Left forelimb (tissue), 1 donor: ENCODE results near the gene AMER3.
"Not testable (repeated sequence)": the region's sequence is repeated elsewhere in the genome, so short reads cannot be mapped to it uniquely, and the experiment has no call there.

Experiments
- DNase-seq: peaks from one replicate; pipeline ENCODE4 v3.0.0-alpha.2; 2018; ENCODE audit warnings: low spot score

The AMER3 gene, protein sequence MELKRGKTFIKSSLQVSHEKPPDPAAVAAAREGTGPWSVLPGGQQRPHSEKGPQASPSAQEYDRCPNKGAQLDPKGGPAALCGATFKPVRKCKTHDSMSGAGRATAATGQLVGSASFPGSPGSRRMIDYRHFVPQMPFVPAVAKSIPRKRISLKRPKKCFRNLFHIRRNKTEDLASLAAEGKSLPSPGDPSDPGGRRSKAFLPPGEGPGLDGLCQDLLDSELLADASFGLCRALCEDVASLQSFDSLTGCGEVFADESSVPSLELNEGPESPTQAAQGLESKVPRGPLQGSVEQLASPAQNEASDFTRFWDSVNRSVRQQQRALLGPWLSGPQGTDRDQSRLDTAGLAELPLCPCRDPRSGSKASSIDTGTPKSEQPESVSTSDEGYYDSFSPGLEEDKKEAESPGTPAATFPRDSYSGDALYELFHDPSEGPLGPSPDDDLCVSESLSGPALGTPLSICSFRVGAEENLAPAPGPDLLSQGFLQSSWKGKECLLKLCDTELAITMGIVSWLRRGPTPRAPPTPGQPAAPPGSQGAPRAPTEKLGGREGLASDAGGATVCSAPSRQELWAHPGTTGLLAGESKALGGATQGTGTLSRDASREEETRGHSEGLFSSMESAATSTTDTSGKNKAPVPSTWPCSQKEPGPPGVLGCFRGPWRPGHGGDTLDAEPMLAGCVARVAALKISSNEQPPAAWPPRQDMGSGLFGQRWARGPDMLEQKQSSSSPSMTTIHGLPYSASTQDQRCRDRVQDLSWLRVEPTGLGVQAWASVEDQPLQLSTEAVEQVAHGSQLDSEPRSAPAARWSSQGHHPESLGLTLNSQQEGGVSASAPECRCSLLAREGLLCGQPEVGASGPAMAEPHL

DNA sequence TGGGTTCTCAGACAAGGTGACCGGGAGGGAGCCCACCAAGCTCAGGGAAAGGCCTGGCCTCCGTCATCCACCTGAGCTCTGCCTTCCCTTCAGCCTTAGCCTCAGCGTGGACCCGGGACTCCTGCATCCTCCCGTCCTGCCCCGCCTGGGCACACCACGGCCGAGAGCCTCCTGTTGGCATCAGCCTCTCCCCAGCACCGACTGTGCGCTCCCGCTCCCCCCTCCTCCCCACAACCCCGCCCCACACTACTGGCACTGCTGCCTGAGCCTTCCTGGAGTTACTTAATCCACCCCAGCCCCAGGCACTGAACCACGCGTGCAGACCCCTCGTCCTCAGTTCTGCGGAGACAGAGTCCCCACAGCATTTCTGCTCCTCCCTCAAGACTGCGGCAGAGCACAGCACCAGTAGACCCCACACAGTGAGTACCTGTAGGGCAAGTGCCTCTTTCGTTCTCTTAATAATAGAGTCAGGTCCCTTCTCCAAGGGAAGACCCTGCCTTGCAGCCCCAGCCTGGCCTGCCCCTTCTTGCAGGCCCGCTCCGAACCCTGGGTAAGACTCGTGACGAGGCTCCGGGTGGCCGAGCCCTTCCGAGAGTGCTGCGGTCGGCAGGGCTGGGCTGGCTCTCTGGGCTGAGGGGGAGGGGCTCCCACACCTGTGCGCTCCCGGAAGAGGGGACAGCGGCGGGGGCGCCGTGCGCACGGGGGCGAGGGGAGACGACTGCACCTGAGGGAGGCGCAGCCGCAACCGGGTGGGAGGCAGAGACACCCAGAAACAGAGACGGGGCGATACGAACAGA lies at the start of gene AMER3:
AMER3 (plus strand) TSS at position 285 of the 797 bp plus-strand sequence. CDS start 6,533 bp downstream, outside the sequence.
- no peak for DNase-seq

DNA sequence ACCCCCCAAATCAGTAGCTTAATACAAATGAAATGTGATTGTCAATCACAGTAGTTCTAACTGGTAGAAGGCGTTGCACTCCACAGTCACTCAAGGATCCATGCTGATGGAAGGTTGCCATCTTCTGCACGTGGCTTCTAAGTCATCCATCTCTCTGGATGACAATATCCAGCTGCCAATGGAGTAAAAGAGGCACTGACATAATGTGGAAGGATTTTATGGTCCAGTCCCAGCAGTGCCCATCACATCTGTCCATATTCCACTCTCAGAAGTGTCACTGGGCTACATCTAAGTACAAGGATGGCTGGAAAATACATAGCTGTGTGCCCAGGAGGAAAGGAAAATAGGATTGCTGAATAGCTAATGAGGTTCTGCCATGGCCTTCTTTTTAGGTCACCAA lies 40.5 kb upstream of the AMER3 start:
- DNase-seq: not testable (repeated sequence)

DNA sequence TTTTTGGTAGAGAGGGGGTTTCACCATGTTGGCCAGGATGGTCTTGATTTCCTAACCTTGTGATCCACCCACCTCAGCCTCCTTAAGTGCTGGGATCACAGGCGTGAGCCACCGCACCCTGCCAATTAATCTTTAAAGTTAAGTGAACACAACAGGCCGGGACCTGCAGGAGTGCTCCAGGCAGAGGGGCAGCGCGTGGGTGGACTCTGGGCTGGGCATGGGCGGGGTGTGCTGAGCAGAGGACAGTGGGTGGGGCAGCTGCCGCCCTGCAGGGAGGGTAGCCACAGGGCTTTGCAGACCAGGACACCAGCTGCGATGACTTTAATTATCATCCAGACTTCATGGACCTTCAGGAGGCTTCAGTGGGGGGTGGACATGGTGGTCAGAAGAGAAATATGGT lies 35.3 kb upstream of the AMER3 start:
- no peak for DNase-seq

DNA sequence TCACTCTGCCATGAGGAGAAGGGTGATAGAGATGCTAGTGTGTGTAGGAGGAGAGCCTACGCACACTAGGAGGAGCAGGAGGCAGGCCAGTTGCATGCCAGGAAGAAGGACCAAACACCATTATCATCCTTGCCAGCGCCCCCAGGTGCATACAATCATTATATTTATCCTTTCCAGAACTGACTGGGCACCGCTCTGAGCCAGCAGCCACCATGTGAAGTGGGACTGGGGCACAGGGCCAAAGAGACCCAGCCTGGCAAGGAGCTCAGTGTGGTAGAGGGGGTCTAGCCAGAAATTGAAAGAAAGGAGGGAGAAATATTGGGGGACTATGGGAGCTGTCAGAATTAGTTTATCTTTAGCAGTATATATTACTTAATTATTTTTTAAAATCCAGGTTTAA lies 34.8 kb upstream of the AMER3 start:
- DNase-seq: no peak

DNA sequence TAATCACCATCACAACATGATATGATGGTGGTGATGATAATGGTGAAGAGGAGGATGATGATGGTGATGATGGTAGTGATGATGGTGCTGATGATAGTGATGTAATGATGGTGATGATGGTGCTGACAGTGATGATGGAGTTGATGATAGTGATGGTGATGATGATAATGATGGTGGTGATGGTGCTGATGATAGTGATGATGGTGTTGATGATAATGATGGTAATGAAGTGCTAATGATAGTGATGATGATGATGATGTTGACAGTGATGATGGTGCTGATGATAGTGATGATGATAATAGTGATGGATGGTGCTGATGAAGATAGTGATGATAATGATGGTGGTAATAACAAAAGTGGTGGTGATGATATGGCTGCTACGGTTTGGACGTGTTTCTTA lies 30.9 kb upstream of the AMER3 start:
- no peak for DNase-seq

DNA sequence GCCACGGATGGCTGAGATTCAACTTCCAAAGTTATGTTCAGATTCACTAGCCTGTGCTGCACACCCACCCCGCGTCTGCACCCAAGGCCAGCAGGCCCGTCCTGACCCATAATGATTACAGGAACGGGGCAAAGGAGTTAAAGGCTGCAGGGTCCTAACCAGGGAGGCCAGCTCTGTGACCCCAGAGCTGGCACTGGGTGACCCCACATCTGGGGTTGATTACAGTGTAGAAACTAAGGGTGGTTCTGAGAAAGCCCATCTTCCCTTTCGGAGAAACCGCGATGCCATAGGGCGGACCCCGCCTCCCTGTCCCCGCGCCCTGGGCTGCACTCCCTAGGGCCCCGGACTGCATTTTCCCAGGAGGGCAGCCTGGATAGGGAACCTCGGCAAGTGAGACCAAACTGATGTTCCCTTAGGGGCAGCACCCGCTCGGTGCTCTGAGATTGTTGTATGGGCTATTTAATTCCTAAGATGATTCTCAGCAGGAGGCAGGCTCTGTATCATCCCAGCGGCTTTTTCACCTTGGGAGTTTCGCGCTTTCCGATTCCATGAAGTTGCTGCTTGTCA lies 28.6 kb upstream of the AMER3 start:
- DNase-seq: no peak

DNA sequence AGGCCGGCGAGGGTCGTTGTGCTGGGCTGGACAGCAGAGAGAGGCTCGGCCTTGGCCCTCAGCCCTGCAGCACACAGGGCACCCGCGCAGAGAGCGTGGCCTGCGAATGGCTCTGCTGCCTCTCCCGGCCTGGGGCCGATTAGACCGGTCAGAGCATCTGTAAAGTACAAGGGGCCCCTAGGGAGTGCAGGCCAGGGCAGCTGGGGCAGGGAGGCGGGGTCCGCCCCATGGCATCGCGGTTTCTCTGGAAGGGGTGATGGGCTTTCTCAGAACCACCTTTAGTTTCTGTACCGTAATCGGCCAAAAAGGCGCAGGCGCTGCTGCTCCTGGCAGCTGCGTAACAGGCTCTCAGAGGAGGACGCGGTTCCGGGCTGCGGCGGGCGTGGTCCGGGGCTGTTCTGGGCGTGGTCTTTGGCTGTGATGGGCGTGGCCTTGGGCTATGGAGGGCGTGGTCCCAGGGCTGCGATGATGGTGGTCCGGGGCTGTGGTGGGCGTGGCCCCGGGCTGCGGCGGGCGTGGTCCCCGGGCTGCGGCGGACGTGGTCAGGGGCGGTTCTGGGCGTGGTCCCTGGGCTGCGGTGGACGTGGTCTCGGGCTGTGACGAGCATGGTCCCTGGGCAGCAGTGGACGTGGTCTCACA lies 27.9 kb upstream of the AMER3 start:
- peak; percentile 83 for DNase-seq

DNA sequence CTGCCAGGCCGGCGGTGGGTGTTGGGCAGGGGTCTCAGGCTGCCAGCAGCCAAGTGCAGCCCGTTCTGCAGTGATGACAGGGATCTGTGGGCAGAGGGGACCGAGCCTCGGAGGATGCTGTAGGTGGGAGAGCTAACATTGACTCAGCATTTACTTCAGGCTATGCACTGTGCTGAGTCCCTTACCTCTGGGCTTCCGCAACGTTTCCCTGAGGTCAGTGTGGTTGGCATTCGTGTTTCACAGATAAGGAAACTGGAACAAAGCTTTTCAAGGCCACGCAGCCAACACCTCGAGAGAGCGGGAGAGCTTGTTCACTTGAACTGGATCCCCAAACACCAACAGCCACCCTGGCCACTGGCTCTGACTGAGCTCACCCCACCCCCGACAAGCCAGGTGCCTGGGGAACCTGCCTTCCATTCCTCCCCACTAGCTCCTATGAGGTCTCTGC lies 27.3 kb upstream of the AMER3 start:
- no peak for DNase-seq

DNA sequence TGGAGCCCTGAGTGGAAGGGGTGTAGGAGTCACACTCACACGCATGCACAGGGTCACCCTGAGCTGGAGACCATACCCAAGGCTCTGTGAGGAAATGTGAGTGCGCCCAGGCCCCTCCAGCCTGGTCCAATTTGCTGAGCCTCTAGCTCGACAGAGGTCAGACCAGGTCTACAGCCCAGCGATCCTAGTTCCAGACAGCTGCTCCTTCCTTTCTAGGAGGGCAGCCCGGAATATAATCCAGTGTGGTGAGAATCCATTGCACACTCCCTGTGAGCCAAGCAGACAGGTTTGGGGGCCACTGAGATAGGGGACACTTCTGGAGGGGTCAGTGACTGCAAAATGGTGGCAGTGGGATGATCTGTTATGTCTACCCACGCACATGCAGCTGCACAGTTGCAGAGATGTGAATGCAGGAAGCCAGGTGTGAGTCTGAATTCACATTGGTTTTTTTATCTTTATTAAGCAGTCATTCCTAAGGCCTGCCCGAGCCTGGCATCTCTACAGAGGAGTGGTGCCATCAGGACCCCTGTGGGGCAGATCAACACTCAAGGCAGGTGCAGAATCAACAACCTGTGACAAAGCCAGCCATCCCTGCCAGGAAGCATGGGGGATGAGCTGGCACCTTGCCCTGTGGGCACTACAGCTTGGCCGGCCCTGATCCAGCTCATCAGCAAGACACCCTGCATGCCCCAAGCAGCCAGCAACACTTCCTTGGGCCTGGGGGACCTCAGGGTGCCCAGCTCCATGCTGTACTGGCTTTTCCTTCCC lies 26.6 kb upstream of the AMER3 start, which contains the start of gene GPR148:
GPR148 (plus strand) TSS at position 522 of the 768 bp plus-strand sequence; CDS start at position 604, 82 bp downstream.
- no peak for DNase-seq

DNA sequence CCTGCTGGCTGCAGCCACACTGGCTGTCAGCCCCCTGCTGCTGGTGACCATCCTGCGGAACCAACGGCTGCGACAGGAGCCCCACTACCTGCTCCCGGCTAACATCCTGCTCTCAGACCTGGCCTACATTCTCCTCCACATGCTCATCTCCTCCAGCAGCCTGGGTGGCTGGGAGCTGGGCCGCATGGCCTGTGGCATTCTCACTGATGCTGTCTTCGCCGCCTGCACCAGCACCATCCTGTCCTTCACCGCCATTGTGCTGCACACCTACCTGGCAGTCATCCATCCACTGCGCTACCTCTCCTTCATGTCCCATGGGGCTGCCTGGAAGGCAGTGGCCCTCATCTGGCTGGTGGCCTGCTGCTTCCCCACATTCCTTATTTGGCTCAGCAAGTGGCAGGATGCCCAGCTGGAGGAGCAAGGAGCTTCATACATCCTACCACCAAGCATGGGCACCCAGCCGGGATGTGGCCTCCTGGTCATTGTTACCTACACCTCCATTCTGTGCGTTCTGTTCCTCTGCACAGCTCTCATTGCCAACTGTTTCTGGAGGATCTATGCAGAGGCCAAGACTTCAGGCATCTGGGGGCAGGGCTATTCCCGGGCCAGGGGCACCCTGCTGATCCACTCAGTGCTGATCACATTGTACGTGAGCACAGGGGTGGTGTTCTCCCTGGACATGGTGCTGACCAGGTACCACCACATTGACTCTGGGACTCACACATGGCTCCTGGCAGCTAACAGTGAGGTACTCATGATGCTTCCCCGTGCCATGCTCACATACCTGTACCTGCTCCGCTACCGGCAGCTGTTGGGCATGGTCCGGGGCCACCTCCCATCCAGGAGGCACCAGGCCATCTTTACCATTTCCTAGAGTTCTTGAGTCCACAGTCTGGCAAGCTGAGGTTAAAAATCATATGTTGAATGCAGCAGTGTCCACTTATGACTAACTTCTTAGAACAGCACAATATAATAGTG lies 25.7 kb upstream of the AMER3 start:
- DNase-seq: no peak

DNA sequence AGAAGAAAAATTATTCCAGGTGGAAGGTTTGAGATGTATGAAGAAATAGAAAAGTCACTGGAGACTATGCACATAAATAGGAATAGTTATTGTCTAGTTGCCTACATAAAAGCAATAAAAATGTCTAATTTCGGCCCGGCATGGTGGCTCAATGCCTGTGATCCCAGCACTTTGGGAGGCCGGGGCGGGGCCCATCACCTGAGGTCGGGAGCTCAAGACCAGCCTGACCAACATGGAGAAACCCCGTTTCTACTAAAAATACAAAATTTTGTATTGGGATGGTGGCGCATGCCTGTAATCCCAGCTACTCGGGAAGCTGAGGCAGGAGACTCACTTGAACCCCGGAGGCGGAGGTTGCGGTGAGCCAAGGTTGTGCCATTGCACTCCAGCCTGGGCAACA lies 23.1 kb upstream of the AMER3 start:
- not testable (repeated sequence) for DNase-seq

DNA sequence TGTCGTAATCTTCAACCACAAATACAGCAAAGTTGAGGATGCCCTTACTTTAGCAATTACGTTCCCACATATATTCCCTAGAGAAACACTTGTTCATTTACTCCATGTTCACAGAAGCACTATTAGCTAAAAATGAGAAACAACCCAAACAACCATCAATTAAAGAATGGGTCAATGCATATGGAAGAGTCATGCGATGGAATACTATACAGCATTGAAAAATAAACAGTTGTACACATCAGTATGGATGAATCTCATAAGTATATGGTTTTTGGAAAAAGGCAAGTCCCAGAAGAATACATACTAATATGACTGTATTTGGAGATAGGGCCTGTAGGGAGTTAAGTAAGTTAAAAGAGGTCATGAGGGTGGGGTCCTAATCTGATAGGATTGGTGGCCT lies 20.1 kb upstream of the AMER3 start:
- DNase-seq: no peak

DNA sequence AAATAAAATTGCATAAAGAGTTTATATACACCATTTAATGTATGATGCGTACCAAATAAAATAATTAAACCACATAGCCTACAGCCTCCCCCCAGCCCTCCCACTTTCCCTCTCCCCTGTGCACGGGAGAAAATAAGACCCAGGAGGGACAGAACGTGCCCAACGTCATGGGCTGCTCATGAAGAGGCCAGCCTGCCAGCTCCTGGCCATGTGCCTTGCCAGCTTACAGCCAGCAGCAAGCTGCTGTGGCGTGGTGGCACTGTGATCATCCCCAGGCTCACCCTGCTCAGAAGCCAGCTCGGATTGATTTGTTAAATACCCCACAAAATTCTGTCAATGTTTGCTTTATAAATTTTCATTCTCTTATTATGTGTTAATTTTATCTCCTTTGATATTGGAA lies 18.9 kb upstream of the AMER3 start:
- DNase-seq: no peak

DNA sequence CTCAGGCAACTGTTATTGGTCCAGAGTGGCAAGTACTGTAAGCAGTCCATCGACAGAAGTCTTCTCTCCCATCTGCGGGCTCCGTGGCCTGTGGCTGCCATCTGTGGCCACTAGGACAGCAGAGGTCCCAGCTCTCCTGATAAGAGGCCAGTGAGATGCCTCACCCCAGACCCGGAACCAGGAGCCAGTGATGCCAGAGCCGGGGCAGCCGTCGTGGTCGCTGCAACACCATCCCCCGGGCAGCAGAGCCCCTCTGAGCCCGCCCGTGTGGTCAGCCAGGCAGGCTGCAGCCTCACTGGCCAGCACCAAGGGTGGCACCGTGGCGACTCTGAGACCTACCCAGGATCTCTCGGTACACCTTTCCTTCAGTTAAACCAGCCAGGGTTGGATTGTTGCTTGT lies 17.7 kb upstream of the AMER3 start:
- no peak for DNase-seq

DNA sequence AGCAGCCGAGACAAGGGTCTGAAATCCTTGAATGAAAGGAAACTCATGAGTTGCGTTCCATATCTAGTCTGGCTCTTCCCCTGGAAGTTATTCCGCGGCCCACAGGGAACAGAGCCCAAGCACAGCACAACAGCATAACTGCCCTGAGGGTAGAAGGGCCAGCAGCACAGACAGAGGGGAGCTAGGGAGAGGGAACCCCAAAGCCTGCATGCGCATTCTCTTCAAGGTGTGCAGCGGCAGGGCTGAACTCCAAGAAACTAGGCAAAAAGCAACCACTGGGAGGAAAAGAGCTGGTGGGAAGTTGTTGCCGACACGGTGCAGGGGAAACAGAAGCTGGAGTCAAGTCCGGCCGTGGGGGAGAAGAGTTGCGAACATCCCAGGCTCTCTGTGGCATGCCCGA lies 14.7 kb upstream of the AMER3 start:
- no peak for DNase-seq

DNA sequence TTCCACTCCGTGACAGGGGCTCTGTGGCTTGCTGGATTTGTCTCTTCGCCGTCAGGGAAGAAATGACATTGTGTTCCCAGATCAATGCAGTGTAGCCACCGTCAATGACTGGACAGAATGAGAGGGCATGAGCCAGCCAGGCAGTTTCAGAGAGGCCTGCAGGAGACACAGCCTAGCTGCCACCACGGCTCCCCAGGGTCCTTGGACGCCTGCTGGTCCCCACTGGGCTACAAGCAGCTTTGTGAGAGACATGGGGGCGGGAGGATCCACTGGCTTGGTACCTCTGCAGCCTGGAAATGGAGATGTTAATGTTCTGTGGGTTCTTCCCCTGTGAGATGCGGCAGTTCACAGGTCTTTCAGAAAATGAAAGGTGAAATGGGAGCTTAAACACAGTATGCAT lies 12.1 kb upstream of the AMER3 start:
- no peak for DNase-seq

DNA sequence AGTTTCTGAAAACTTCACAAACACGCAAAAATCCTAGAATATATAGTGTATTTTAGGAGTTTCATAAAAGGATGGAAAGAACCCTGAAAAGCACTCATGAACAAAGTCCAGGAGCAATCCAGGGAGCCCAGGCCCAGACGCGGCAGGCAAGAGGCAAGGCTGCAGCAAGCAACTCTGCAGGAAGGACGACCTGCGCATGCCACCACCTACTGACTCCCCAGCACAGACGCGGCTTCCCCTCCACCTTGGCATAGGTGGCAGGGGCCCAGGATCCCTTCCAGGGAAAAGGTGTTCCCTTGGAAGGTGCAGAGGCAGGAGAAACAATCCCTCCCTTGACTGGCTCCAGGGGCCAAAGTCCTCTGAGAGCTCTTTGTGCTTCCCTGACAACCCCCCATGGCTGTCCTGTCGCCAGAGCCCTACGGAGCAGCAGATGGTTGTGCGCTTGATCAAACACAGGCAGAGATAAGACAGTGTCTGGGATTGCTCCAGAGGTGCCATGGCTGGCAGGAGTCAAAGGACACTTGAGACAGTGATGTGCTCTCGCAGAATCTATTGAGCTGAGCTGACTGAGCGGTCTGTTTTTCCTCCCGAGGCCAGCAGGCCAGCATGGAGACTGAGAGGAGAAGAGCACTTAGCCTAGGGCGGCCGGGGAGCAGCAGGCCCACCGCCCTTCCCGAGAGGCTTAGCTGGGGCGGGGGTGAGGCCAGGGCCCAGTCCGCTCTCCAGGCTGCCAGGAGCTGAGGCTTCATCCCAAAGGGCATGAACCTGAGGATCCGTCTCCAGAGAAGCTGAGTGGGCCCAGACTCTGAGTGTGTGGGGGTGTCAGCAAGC lies 10.8 kb upstream of the AMER3 start:
- DNase-seq: no peak

DNA sequence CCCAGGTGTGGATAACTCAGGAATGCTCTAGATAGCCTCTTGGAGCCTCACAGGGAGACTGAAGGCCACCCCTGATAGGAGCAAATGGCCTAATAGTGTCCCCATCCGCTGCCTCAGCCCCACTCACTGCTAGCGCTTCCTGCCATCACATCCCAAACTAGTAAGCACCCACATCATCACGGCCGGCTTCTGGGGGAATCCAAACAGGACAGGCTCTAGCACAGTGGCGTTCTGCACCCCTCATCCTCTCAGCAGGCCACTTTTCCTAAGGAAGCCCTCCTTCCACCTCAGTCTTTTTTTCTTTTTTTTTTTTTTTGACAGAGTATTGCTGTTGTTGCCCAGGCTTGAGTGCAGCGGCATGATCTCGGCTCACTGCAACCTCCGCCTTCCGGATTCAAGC lies 6.3 kb upstream of the AMER3 start:
- DNase-seq: no peak
